GM19452 (cell line): ENCODE results near the gene RPTOR.

Experiments used
- ATAC-seq: cut with Tn5 transposase; IDR thresholded peaks from one replicate; pipeline ENCODE4 v1.9.1; 2021; ENCODE audit not compliant: unreplicated experiment

The RPTOR gene

GRCh38 chr17:80947200-80947940 is 402.7 kb downstream of the RPTOR start:
- no peak for ATAC-seq

GRCh38 chr17:80948019-80948975 is 403.7 kb downstream of the RPTOR start:
- no peak for ATAC-seq

GRCh38 chr17:80948976-80949450 is 404.4 kb downstream of the RPTOR start:
- ATAC-seq, result no peak

- no peak for ATAC-seq
Measured at GRCh38 chr17:80949451-80950421, 405.1 kb downstream of the RPTOR start.

- no peak for ATAC-seq
Measured at GRCh38 chr17:80950466-80951120, 406.0 kb downstream of the RPTOR start.

GRCh38 chr17:80951121-80952090 is 406.8 kb downstream of the RPTOR start:
- no peak for ATAC-seq

- ATAC-seq, result no peak
Measured at GRCh38 chr17:80952291-80952690, 407.7 kb downstream of the RPTOR start.

- ATAC-seq, result no peak
Measured at GRCh38 chr17:80953471-80954315, 409.1 kb downstream of the RPTOR start.

GRCh38 chr17:80955078-80955477 is 410.4 kb downstream of the RPTOR start:
- no peak for ATAC-seq

- ATAC-seq, result no peak
Measured at GRCh38 chr17:80955671-80956280, 411.1 kb downstream of the RPTOR start.

- ATAC-seq, result no peak
Measured at GRCh38 chr17:80956321-80957190, 411.9 kb downstream of the RPTOR start.

GRCh38 chr17:80957461-80957941 is 412.9 kb downstream of the RPTOR start:
- ATAC-seq, result no peak

- ATAC-seq, result no peak
Measured at GRCh38 chr17:80959330-80960036, 414.8 kb downstream of the RPTOR start.

GRCh38 chr17:80960037-80960796 is 415.6 kb downstream of the RPTOR start:
- no peak for ATAC-seq

GRCh38 chr17:80960797-80961452 is 416.3 kb downstream of the RPTOR start:
- no peak for ATAC-seq
